ENCODE results near the gene C9. TPM values are rescaled to one million over a fixed set of nuclear protein-coding genes. Genes with fewer than 3 reads are reported as not detected.

Gene C9
- total RNA-seq, 1 donor from 2014 or later = not detected

GRCh38 chr5:39352951-39353350, 11.3 kb downstream of the C9 start:
- Mint-ChIP-seq H3K27ac (ENCODE audit: unreplicated experiment) (no peak overlapping the region), H3K36me3 (ENCODE audit: low read depth, unreplicated experiment) (no peaks in the 10 kb centered on the region), H3K4me3 (ENCODE audit: unreplicated experiment) (no peak overlapping the region), H3K27me3 (ENCODE audit: unreplicated experiment) (peaks cover 2% of the 10 kb centered on the region), H3K4me1 (ENCODE audit: unreplicated experiment) (no peaks in the 10 kb centered on the region), H3K9me3 (ENCODE audit: unreplicated experiment) (peaks cover 8% of the 10 kb centered on the region)
- no peak for DNase-seq (ENCODE audit: low spot score)
- TF ChIP-seq, protein P1, sequence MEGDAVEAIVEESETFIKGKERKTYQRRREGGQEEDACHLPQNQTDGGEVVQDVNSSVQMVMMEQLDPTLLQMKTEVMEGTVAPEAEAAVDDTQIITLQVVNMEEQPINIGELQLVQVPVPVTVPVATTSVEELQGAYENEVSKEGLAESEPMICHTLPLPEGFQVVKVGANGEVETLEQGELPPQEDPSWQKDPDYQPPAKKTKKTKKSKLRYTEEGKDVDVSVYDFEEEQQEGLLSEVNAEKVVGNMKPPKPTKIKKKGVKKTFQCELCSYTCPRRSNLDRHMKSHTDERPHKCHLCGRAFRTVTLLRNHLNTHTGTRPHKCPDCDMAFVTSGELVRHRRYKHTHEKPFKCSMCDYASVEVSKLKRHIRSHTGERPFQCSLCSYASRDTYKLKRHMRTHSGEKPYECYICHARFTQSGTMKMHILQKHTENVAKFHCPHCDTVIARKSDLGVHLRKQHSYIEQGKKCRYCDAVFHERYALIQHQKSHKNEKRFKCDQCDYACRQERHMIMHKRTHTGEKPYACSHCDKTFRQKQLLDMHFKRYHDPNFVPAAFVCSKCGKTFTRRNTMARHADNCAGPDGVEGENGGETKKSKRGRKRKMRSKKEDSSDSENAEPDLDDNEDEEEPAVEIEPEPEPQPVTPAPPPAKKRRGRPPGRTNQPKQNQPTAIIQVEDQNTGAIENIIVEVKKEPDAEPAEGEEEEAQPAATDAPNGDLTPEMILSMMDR (IDR thresholded peaks at IDR 0.05; ENCODE audit: unreplicated experiment) = no peak

- Mint-ChIP-seq H3K9me3 (ENCODE audit: unreplicated experiment) (peaks cover 8% of the 10 kb centered on the region), H3K4me1 (ENCODE audit: unreplicated experiment) (no peaks in the 10 kb centered on the region), H3K27me3 (ENCODE audit: unreplicated experiment) (no peaks in the 10 kb centered on the region), H3K4me3 (ENCODE audit: unreplicated experiment) (no peak overlapping the region), H3K36me3 (ENCODE audit: low read depth, unreplicated experiment) (no peaks in the 10 kb centered on the region), H3K27ac (ENCODE audit: unreplicated experiment) (no peak overlapping the region)
- TF ChIP-seq, protein P1 (IDR thresholded peaks at IDR 0.05; ENCODE audit: unreplicated experiment) = no peak
- DNase-seq (ENCODE audit: low spot score) = no peak
Observed at GRCh38 chr5:39352170-39352569, 12.1 kb downstream of the C9 start.

DNA sequence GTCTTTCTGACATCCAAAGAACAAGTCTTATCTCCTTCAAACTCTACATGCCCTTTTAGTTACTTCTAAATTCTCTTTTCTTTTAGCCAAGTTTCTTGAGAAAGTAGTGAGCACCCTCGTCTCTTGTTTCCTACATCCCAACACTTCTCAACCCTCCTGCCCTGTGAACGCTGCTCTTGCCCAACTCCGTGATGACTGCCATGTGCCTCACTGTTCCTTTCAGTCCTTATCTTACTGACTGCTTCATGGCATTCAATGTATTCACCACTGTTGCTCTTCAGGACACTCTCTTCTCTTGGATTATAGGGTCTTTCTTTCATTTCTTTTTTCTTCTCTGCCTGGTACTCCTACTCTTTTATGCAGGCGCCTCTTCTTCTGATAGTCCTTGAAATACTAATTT, 14.8 kb downstream of the C9 start:
- Mint-ChIP-seq H3K4me3 (ENCODE audit: unreplicated experiment) (no peak overlapping the region), H3K36me3 (ENCODE audit: low read depth, unreplicated experiment) (no peaks in the 10 kb centered on the region), H3K27ac (ENCODE audit: unreplicated experiment) (no peak overlapping the region), H3K9me3 (ENCODE audit: unreplicated experiment) (peaks cover 8% of the 10 kb centered on the region), H3K4me1 (ENCODE audit: unreplicated experiment) (no peaks in the 10 kb centered on the region), H3K27me3 (ENCODE audit: unreplicated experiment) (no peaks in the 10 kb centered on the region)
- TF ChIP-seq, protein P1 (IDR thresholded peaks at IDR 0.05; ENCODE audit: unreplicated experiment) = no peak
- DNase-seq (ENCODE audit: low spot score) = no peak

- TF ChIP-seq, protein P1 (IDR thresholded peaks at IDR 0.05; ENCODE audit: unreplicated experiment) = no peak
- Mint-ChIP-seq H3K36me3 (ENCODE audit: low read depth, unreplicated experiment) (no peaks in the 10 kb centered on the region), H3K27ac (ENCODE audit: unreplicated experiment) (no peak overlapping the region), H3K4me3 (ENCODE audit: unreplicated experiment) (no peak overlapping the region), H3K4me1 (ENCODE audit: unreplicated experiment) (no peaks in the 10 kb centered on the region), H3K9me3 (ENCODE audit: unreplicated experiment) (no peaks in the 10 kb centered on the region), H3K27me3 (ENCODE audit: unreplicated experiment) (no peaks in the 10 kb centered on the region)
- no peak for DNase-seq (ENCODE audit: low spot score)
Observed at GRCh38 chr5:39342460-39342859, 21.8 kb downstream of the C9 start.

- no peaks in the 10 kb centered on the region for H3K36me3 Mint-ChIP-seq (ENCODE audit: low read depth, unreplicated experiment)
- H3K9me3 Mint-ChIP-seq (ENCODE audit: unreplicated experiment) = no peaks in the 10 kb centered on the region
- no peak overlapping the region for H3K4me3 Mint-ChIP-seq (ENCODE audit: unreplicated experiment)
- no peaks in the 10 kb centered on the region for H3K4me1 Mint-ChIP-seq (ENCODE audit: unreplicated experiment)
- DNase-seq (ENCODE audit: low spot score) = no peak
- H3K27me3 Mint-ChIP-seq (ENCODE audit: unreplicated experiment) = no peaks in the 10 kb centered on the region
- H3K27ac Mint-ChIP-seq (ENCODE audit: unreplicated experiment) = no peak overlapping the region
- TF ChIP-seq, protein P1 (IDR thresholded peaks at IDR 0.05; ENCODE audit: unreplicated experiment) = no peak
Observed at GRCh38 chr5:39341896-39342295, 22.4 kb downstream of the C9 start.

Data from endothelial cell (in vitro differentiated cells).